Suprapubic skin (tissue), 4 donors: ENCODE measurements around the gene CDC25B. TPM values are rescaled to one million over a fixed set of nuclear protein-coding genes. Genes with fewer than 3 reads are reported as not detected.

Experiments
- DNase-seq, 2 donors: peaks; one replicate each; pipeline ENCODE4 v3.0.0-alpha.2; 2019; ENCODE audit warnings: low spot score in 2 of 2
- H3K27ac ChIP-seq: fragments of 200-600 bp; sonication (generic); one replicate; pipeline ENCODE4 v1.5.1; 2019
- H3K27me3 ChIP-seq: fragments of 200-600 bp; sonication (generic); one replicate; pipeline ENCODE4 v1.5.1; 2019
- H3K36me3 ChIP-seq: fragments of 200-600 bp; sonication (generic); one replicate; pipeline ENCODE4 v1.5.1; 2019
- H3K4me1 ChIP-seq: fragments of 200-600 bp; sonication (generic); one replicate; pipeline ENCODE4 v1.5.1; 2019
- H3K4me3 ChIP-seq: fragments of 200-600 bp; sonication (generic); one replicate; pipeline ENCODE4 v1.5.1; 2019; ENCODE audit warnings: mild to moderate bottlenecking
- H3K9me3 ChIP-seq: fragments of 200-600 bp; sonication (generic); one replicate; pipeline ENCODE4 v1.5.1; 2019
- EP300 ChIP-seq: sonication (generic); formaldehyde crosslinking; IDR thresholded peaks from one replicate; pipeline ENCODE4 v1.6.1; 2017; ENCODE audit warnings: antibody characterized with exemption
- POLR2A ChIP-seq, 2 donors: fragments of 450-650 bp; IDR thresholded peaks; one replicate each; pipeline ENCODE4 v1.6.1; 2017; ENCODE audit warnings: antibody characterized with exemption in 2 of 2, mild to moderate bottlenecking in 2 of 2, moderate library complexity in 2 of 2
- POLR2AphosphoS5 ChIP-seq, 3 donors: sonication (generic); formaldehyde crosslinking; IDR thresholded peaks; one replicate each; pipeline ENCODE4 v1.6.1; 2017; ENCODE audit warnings: antibody characterized with exemption in 3 of 3
- WGBS: methylation state at CpG from one replicate; pipeline ENCODE4 v1.1.5; 2018; 5-methylcytosine and 5-hydroxymethylcytosine counted together
- total RNA-seq, 4 donors: library from RNA; depleted of rRNA; stranded (reverse); fragments of >200 nt; gene quantifications; one replicate each; pipeline ENCODE4 v1.1.0, GENCODE V29; 2016
- TF ChIP-seq, protein P1 (sequence below), 2 donors: fragments of 200-600 bp in 1 of 2; fragments of 450-650 bp in 1 of 2; sonication (generic) in 1 of 2; IDR thresholded peaks; one replicate each; pipeline ENCODE4 v1.5.1; 2016 to 2019; ENCODE audit warnings: antibody characterized with exemption in 2 of 2, mild to moderate bottlenecking in 1 of 2, moderate library complexity in 1 of 2

The CDC25B gene
- total RNA-seq, 4 donors from 2014 or later = 12.7 to 34.4 (median 23.3) TPM

- no peaks in the 10 kb centered on the region for H3K36me3 ChIP-seq
- H3K4me1 ChIP-seq = peaks cover 29% of the 10 kb centered on the region
- peak overlapping the region; percentile 98 for H3K4me3 ChIP-seq
- no peak for DNase-seq
- H3K27me3 ChIP-seq = no peaks in the 10 kb centered on the region
- no peaks in the 10 kb centered on the region for H3K9me3 ChIP-seq
- WGBS = 17% methylated on average over 8 of the region's 8 CpGs
- TF ChIP-seq POLR2A (IDR thresholded peaks at IDR 0.05) = no peak
- TF ChIP-seq, protein P1, sequence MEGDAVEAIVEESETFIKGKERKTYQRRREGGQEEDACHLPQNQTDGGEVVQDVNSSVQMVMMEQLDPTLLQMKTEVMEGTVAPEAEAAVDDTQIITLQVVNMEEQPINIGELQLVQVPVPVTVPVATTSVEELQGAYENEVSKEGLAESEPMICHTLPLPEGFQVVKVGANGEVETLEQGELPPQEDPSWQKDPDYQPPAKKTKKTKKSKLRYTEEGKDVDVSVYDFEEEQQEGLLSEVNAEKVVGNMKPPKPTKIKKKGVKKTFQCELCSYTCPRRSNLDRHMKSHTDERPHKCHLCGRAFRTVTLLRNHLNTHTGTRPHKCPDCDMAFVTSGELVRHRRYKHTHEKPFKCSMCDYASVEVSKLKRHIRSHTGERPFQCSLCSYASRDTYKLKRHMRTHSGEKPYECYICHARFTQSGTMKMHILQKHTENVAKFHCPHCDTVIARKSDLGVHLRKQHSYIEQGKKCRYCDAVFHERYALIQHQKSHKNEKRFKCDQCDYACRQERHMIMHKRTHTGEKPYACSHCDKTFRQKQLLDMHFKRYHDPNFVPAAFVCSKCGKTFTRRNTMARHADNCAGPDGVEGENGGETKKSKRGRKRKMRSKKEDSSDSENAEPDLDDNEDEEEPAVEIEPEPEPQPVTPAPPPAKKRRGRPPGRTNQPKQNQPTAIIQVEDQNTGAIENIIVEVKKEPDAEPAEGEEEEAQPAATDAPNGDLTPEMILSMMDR (IDR thresholded peaks at IDR 0.05) = no peak
- TF ChIP-seq EP300 = no peak
- peak overlapping the region; percentile 98 for H3K27ac ChIP-seq
These were observed 51.4 kb downstream of the CDC25B start for GRCh38 chr20:3847429-3847940.

DNA sequence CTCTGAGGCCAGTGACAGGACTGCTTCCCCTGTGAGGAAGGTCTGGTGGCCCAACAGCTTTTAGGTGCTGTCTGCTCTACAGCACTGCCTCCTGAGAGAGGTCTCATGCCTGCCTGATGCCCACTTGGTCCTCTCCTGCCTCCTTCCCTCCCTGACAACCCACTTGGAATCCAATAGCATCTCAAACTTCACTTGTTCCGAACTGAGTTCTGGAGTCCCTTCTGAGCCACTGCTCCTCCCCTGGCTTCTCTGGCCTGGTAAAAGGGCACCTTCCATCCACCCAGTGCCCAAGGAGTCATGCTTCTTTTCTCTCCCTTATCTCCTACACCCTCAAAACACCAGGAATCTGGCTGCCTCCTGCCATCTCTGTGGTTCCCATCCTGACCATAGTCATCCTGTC, 52.5 kb downstream of the CDC25B start:
- H3K9me3 ChIP-seq = no peaks in the 10 kb centered on the region
- no peaks in the 10 kb centered on the region for H3K36me3 ChIP-seq
- H3K4me1 ChIP-seq = peaks cover 29% of the 10 kb centered on the region
- WGBS = 67% methylated on average over 1 of the region's 1 CpG
- no peak for DNase-seq
- H3K4me3 ChIP-seq = no peak overlapping the region
- H3K27me3 ChIP-seq = no peaks in the 10 kb centered on the region
- H3K27ac ChIP-seq = no peak overlapping the region
- TF ChIP-seq POLR2A (IDR thresholded peaks at IDR 0.05) (no peak), POLR2AphosphoS5 (IDR thresholded peaks at IDR 0.05) (no peak), EP300 (no peak)
- TF ChIP-seq, protein P1 (IDR thresholded peaks at IDR 0.05) = no peak

GRCh38 chr20:3854462-3854871, 58.4 kb downstream of the CDC25B start:
- 53% methylated on average over 4 of the region's 4 CpGs for WGBS
- TF ChIP-seq EP300 (no peak), POLR2AphosphoS5 (IDR thresholded peaks at IDR 0.05) (no peak), POLR2A (IDR thresholded peaks at IDR 0.05) (no peak)
- TF ChIP-seq, protein P1 (IDR thresholded peaks at IDR 0.05) = no peak
- no peaks in the 10 kb centered on the region for H3K27me3 ChIP-seq
- H3K27ac ChIP-seq = no peak overlapping the region
- H3K9me3 ChIP-seq = no peaks in the 10 kb centered on the region
- peaks cover 8% of the 10 kb centered on the region for H3K4me1 ChIP-seq
- H3K36me3 ChIP-seq = peaks cover 41% of the 10 kb centered on the region
- H3K4me3 ChIP-seq = no peak overlapping the region
- DNase-seq = no peak

Other genes starting within 250 kb of the CDC25B start
- gene GFRA4, start 132.9 kb upstream of the CDC25B start, total RNA-seq = not detected
- gene ADAM33, start 114.3 kb upstream of the CDC25B start, total RNA-seq = 10 to 100 TPM in 3 of 4 donors, 1 to 10 TPM in 1; 6.3 to 24.3 (median 13.4) TPM
- gene SIGLEC1, start 83.7 kb upstream of the CDC25B start, total RNA-seq = 1 to 10 TPM in 2 of 4 donors, under 1 TPM in 2; 0.60 to 3.5 (median 1.1) TPM
- 1 to 10 TPM; 1.9 to 8.7 (median 4.4) TPM for gene HSPA12B, start 63.6 kb upstream of the CDC25B start, total RNA-seq
- 10 to 100 TPM in 3 of 4 donors, 1 to 10 TPM in 1; 8.4 to 20.3 (median 18.9) TPM for gene ADISSP, start 28.6 kb upstream of the CDC25B start, total RNA-seq
- not detected for gene SPEF1, start 14.9 kb upstream of the CDC25B start, total RNA-seq
- 10 to 100 TPM; 57.0 to 81.4 (median 66.4) TPM for gene CENPB, start 9.6 kb upstream of the CDC25B start, total RNA-seq
- 10 to 100 TPM in 3 of 4 donors, 1 to 10 TPM in 1; 7.7 to 18.3 (median 14.3) TPM for gene AP5S1, start 24.2 kb downstream of the CDC25B start, total RNA-seq
- gene MAVS, start 50.5 kb downstream of the CDC25B start, total RNA-seq = 10 to 100 TPM; 29.1 to 50.0 (median 39.1) TPM
- 10 to 100 TPM; 26.6 to 40.9 (median 27.4) TPM for gene PANK2, start 93.1 kb downstream of the CDC25B start, total RNA-seq
- 10 to 100 TPM; 16.0 to 27.8 (median 21.9) TPM for gene RNF24, start 219.2 kb downstream of the CDC25B start, total RNA-seq